Memory B cell (primary cell): ENCODE measurements around the gene PTPRD.

Experiments used
- ATAC-seq: fragments of 150-1000 bp; cut with Tn5 transposase; 2 replicates; pipeline ENCODE4 v1.10.0; 2021; ENCODE audit warnings: low read depth, mild to moderate bottlenecking, moderate library complexity
- DNase-seq, 2 donors: peaks; one replicate each; pipeline ENCODE4 v3.0.0; 2022; ENCODE audit warnings: low spot score in 2 of 2
- H3K27ac Mint-ChIP-seq: one replicate; pipeline ENCODE4 v1.8.0; 2022; ENCODE audit warnings: mild to moderate bottlenecking, moderate library complexity, mixed read lengths
- H3K27me3 Mint-ChIP-seq: one replicate; pipeline ENCODE4 v1.8.0; 2022; ENCODE audit warnings: mixed read lengths
- H3K36me3 Mint-ChIP-seq: one replicate; pipeline ENCODE4 v1.8.0; 2022; ENCODE audit warnings: mild to moderate bottlenecking, mixed read lengths
- H3K4me1 Mint-ChIP-seq: one replicate; pipeline ENCODE4 v1.8.0; 2022; ENCODE audit warnings: mixed read lengths
- H3K4me3 Mint-ChIP-seq: one replicate; pipeline ENCODE4 v1.8.0; 2022; ENCODE audit warnings: mild to moderate bottlenecking, moderate library complexity, mixed read lengths
- H3K9me3 Mint-ChIP-seq: one replicate; pipeline ENCODE4 v1.8.0; 2022; ENCODE audit warnings: mixed read lengths

PTPRD gene

DNA sequence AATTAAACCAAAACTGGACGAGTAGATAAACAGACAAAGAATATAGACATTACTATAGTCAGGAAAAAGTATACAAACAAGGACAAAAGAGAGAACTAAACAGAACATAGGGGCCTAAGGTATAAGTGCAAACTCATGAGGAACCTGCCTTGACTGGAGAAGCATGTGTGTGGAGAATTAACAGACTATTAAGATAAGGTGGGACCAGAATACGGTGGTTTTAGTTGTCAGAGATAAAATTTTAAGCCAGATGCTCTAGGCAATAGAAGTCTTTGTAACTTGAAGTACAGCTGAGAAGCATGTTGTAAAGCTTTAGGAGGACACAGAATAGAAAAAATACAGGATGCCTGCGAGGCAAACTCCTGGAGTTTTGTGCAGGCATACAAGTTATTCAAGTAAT is 707.1 kb downstream of the PTPRD start:
- no peak for ATAC-seq
- no peak for DNase-seq
- Mint-ChIP-seq H3K36me3 (no peaks in the 10 kb centered on the region), H3K9me3 (no peaks in the 10 kb centered on the region), H3K27me3 (no peaks in the 10 kb centered on the region), H3K4me1 (no peaks in the 10 kb centered on the region), H3K27ac (no peak overlapping the region), H3K4me3 (no peak overlapping the region)

DNA sequence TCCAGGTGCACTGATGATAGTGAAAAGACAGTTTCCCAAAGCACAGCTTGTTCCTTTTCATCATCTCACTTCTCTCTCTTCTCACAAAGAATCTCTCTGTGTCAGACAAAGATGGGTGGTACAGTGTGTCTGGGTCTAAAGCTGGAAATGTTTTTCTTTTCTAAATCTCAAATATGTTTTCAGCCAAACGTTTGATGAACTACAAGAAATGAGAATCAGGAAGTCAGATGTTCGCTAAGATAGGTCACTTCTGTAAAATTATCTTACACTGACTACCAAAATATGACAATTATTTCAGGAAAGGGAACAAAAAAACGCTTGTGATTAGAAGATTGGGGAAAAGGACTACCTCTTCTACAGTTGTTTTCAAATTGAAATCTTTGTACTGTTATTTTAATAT is 708.8 kb downstream of the PTPRD start:
- H3K4me1 Mint-ChIP-seq, result no peaks in the 10 kb centered on the region
- H3K36me3 Mint-ChIP-seq, result no peaks in the 10 kb centered on the region
- ATAC-seq (no peak), DNase-seq (no peak)
- no peaks in the 10 kb centered on the region for H3K9me3 Mint-ChIP-seq
- no peak overlapping the region for H3K27ac Mint-ChIP-seq
- H3K27me3 Mint-ChIP-seq, result no peaks in the 10 kb centered on the region
- H3K4me3 Mint-ChIP-seq, result no peak overlapping the region

DNA sequence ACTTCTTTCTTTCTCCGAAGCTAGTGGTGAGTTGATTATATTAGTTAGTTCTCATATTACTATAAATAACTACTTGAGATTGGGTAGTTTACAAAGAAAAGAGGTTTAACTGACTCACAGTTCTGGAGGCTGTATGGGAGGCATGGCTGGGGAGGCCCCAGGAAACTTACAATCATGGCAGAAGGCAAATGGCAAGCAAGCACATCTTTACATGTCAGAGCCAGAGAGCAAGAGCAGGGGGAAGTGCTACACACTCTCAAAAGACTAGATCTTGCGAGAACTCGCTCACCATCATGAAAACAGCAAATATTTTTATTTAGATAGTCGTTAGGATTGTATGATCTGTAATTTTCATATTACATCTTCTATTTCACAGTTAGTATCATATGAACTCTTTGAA is 711.2 kb downstream of the PTPRD start:
- Mint-ChIP-seq H3K9me3 (no peaks in the 10 kb centered on the region), H3K4me1 (no peaks in the 10 kb centered on the region), H3K27ac (no peak overlapping the region), H3K36me3 (no peaks in the 10 kb centered on the region), H3K27me3 (no peaks in the 10 kb centered on the region), H3K4me3 (no peak overlapping the region)
- no peak for DNase-seq
- no peak for ATAC-seq

GRCh38 chr9:9893837-9894236 is 719.0 kb downstream of the PTPRD start:
- Mint-ChIP-seq H3K4me3 (no peak overlapping the region), H3K27me3 (no peaks in the 10 kb centered on the region), H3K36me3 (no peaks in the 10 kb centered on the region), H3K27ac (no peak overlapping the region), H3K4me1 (no peaks in the 10 kb centered on the region), H3K9me3 (no peaks in the 10 kb centered on the region)
- no peak for DNase-seq
- ATAC-seq, result no peak

- no peak for ATAC-seq
- Mint-ChIP-seq H3K9me3 (no peaks in the 10 kb centered on the region), H3K27ac (no peak overlapping the region), H3K27me3 (no peaks in the 10 kb centered on the region), H3K4me3 (no peak overlapping the region), H3K36me3 (no peaks in the 10 kb centered on the region), H3K4me1 (no peaks in the 10 kb centered on the region)
- no peak for DNase-seq
Measured at GRCh38 chr9:9892217-9892616, 720.6 kb downstream of the PTPRD start.

GRCh38 chr9:9881692-9882091 is 731.1 kb downstream of the PTPRD start:
- Mint-ChIP-seq H3K4me3 (no peak overlapping the region), H3K27me3 (no peaks in the 10 kb centered on the region), H3K36me3 (no peaks in the 10 kb centered on the region), H3K4me1 (no peaks in the 10 kb centered on the region), H3K27ac (no peak overlapping the region), H3K9me3 (no peaks in the 10 kb centered on the region)
- DNase-seq (no peak), ATAC-seq (no peak)

DNA sequence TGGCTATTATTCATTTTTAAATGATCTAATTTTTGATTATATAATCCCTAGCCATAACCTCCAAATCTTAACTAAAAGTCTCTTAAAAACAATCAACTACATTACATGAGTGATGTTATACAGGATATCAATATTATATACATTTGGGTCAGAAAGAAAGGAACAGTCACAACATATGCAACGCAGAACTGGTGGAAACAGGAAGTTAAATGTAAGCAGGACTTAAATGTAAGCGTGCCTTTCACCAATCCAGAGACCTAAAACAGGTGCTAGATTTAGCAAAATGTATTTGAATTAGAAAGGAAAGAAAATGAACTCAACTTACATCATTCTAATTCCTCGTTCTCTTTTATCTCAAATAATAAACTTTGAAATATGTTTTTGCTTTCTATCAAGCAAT is 738.5 kb downstream of the PTPRD start:
- no peak for DNase-seq
- H3K36me3 Mint-ChIP-seq, result no peaks in the 10 kb centered on the region
- H3K27ac Mint-ChIP-seq, result no peak overlapping the region
- no peak overlapping the region for H3K4me3 Mint-ChIP-seq
- no peaks in the 10 kb centered on the region for H3K27me3 Mint-ChIP-seq
- no peaks in the 10 kb centered on the region for H3K9me3 Mint-ChIP-seq
- ATAC-seq, result no peak
- H3K4me1 Mint-ChIP-seq, result no peaks in the 10 kb centered on the region

GRCh38 chr9:9862235-9862810 is 750.5 kb downstream of the PTPRD start:
- ATAC-seq, result no peak
- no peaks in the 10 kb centered on the region for H3K9me3 Mint-ChIP-seq

DNA sequence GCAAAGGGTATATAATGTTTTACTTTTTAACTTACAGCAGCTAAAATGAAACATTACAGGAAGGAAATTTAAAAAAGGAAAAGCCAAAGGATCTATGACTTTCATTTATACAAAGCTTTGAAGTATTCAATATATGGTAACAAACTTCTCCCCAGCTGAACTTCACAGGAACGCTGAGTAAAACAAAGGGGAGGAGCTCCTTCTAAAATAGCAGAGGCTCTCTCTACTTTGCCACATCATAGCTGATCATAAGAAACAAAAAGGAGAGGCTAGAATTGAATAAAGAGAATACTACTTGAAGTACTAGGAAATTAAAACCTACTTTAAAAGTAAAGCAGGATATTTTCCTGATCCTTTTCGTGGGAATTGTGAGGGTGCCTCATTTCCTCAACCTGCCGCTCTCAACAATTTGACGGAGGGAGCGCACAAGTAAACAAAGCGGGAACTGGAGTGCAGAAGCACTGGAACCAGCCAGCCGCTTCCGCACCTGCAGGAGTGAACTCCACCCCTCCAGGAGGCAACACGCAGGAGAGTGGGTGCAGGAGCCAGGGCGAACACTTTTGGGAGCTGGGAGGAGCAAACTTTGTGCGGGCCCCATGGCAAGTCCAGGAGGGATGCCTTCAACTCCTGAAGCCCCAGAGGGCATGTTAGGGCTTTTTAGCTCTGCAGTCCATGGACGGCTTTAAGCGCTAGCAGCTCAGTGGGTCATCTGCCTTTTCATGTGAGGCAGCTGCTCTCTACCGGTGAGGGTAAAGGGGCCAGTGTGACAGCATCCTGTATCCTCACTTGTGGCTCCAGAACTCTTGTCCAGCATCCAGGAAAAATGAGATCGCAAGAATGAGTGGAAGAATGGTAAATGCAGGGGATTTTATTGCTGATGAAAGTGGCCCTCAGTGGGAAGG is 757.4 kb downstream of the PTPRD start:
- no peak overlapping the region for H3K27ac Mint-ChIP-seq
- DNase-seq (no peak), ATAC-seq (no peak)
- no peaks in the 10 kb centered on the region for H3K9me3 Mint-ChIP-seq
- no peaks in the 10 kb centered on the region for H3K27me3 Mint-ChIP-seq
- H3K36me3 Mint-ChIP-seq, result no peaks in the 10 kb centered on the region
- no peak overlapping the region for H3K4me3 Mint-ChIP-seq
- no peaks in the 10 kb centered on the region for H3K4me1 Mint-ChIP-seq

More at GRCh38 chr9:9862235-9862810, 750.5 kb downstream of the PTPRD start:
- Mint-ChIP-seq H3K27me3 (no peaks in the 10 kb centered on the region), H3K4me3 (no peak overlapping the region), H3K36me3 (no peaks in the 10 kb centered on the region), H3K4me1 (no peaks in the 10 kb centered on the region), H3K27ac (no peak overlapping the region)
- no peak for DNase-seq

DNA sequence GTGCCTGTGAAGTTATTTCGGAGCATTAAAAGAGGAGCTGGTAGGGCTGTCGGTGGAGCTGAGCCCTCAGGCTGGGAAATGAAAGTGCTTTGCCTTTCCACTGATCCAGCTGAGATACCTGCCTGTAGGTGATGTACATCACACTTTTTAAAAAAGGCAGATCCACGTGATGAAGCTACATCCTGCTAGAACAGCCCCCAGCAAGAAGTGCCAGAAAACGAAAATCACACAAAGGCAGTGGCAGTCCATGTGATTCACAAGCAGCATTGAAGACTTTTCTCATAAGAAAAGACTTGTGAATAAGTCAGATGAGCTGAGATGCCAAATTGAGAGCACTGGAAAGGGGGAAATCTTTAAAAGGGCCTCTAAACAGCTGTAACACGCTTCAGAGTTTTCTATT is 765.1 kb downstream of the PTPRD start:
- Mint-ChIP-seq H3K4me3 (no peak overlapping the region), H3K36me3 (no peaks in the 10 kb centered on the region), H3K27ac (no peak overlapping the region), H3K27me3 (no peaks in the 10 kb centered on the region), H3K4me1 (no peaks in the 10 kb centered on the region), H3K9me3 (no peaks in the 10 kb centered on the region)
- ATAC-seq (no peak), DNase-seq (no peak)

DNA sequence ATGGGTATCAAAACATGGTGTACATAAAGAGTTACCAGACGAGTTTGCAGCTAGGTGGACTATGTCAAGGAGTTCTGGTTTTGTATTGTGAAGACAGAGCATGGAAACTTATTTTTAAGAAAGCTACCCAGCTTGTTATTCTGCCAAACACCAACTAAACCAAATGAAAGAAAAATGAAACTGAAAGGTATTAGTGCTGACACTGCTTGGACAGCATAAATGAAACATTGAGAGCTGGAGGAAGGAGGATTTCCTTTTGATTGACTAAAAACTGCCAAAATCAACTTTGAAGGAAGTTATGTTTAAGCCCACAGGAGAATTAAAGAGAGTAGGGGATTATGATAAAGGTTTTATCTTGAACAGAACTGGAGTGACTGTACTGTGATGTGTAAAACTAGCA is 766.2 kb downstream of the PTPRD start:
- DNase-seq, result no peak
- H3K4me3 Mint-ChIP-seq, result no peak overlapping the region
- H3K9me3 Mint-ChIP-seq, result no peaks in the 10 kb centered on the region
- H3K36me3 Mint-ChIP-seq, result no peaks in the 10 kb centered on the region
- no peaks in the 10 kb centered on the region for H3K27me3 Mint-ChIP-seq
- no peaks in the 10 kb centered on the region for H3K4me1 Mint-ChIP-seq
- no peak overlapping the region for H3K27ac Mint-ChIP-seq
- ATAC-seq, result no peak

- DNase-seq, result no peak
Measured at GRCh38 chr9:9820436-9820835, 792.4 kb downstream of the PTPRD start.

GRCh38 chr9:9819886-9820285 is 792.9 kb downstream of the PTPRD start:
- ATAC-seq (no peak), DNase-seq (no peak)
- H3K27me3 Mint-ChIP-seq, result no peaks in the 10 kb centered on the region
- H3K36me3 Mint-ChIP-seq, result no peaks in the 10 kb centered on the region
- H3K9me3 Mint-ChIP-seq, result peaks cover 4% of the 10 kb centered on the region
- no peak overlapping the region for H3K27ac Mint-ChIP-seq
- H3K4me1 Mint-ChIP-seq, result no peaks in the 10 kb centered on the region
- no peak overlapping the region for H3K4me3 Mint-ChIP-seq

More at GRCh38 chr9:9820436-9820835, 792.4 kb downstream of the PTPRD start:
- Mint-ChIP-seq H3K4me3 (no peak overlapping the region), H3K27ac (no peak overlapping the region), H3K9me3 (peaks cover 6% of the 10 kb centered on the region), H3K27me3 (no peaks in the 10 kb centered on the region), H3K4me1 (no peaks in the 10 kb centered on the region), H3K36me3 (no peaks in the 10 kb centered on the region)
- ATAC-seq, result no peak

DNA sequence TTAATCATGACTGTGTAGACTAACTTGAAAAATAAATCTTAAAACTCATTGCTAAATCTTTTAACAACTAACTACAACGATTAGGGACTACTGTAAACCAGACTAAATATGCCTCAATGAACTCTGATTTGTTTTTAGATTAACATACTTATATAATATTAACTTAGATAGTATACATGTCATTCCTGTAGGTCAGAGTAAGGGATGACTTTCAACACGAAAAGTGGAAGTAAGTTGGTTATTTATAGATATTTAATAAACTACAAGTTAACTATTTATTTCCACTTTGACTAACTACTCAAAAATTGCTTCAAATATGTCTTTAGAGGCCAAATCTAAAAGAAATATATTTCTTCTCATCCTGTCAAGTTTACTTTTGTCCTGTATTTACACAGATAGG is 795.6 kb downstream of the PTPRD start:
- ATAC-seq (no peak), DNase-seq (no peak)
- Mint-ChIP-seq H3K4me1 (no peaks in the 10 kb centered on the region), H3K27me3 (no peaks in the 10 kb centered on the region), H3K27ac (no peak overlapping the region), H3K36me3 (no peaks in the 10 kb centered on the region), H3K4me3 (no peak overlapping the region), H3K9me3 (peaks cover 4% of the 10 kb centered on the region)

- H3K4me1 Mint-ChIP-seq, result no peaks in the 10 kb centered on the region
- no peaks in the 10 kb centered on the region for H3K27me3 Mint-ChIP-seq
- H3K36me3 Mint-ChIP-seq, result no peaks in the 10 kb centered on the region
- H3K4me3 Mint-ChIP-seq, result no peak overlapping the region
- ATAC-seq (no peak), DNase-seq (no peak)
- no peak overlapping the region for H3K27ac Mint-ChIP-seq
- no peaks in the 10 kb centered on the region for H3K9me3 Mint-ChIP-seq
Measured at GRCh38 chr9:9804109-9804508, 808.7 kb downstream of the PTPRD start.
